IMR-90 (cell line): ENCODE data around the gene GALM. TPM values are rescaled to one million over a fixed set of nuclear protein-coding genes. Genes with fewer than 3 reads are reported as not detected.

ENCODE experiments used
- ATAC-seq: fragments of 200-7000 bp; cut with Tn5 transposase; 2 replicates; pipeline ENCODE4 v1.9.1; 2020; ENCODE audit warnings: low read depth, mild to moderate bottlenecking, moderate library complexity
- BruUV-seq: library from RNA; stranded (reverse); fragments of 400-500 nt; replicated peaks from 2 replicates; lab custom pipeline; 2021; lab: Mats Ljungman, UMichigan
- CTCF ChIA-PET: fragments of 300-600 bp; formaldehyde crosslinking; extraction: SDS; loops from one replicate; lab custom pipeline; 2021; ENCODE audit warnings: antibody characterized with exemption; lab: Yijun Ruan, JAX
- POLR2A ChIA-PET: fragments of 300-600 bp; sonication (Branson Sonifier 250); formaldehyde crosslinking; loops from one replicate; lab custom pipeline; 2022; ENCODE audit warnings: antibody characterized with exemption; ENCODE audit not compliant: unreplicated experiment; lab: Charles Lee
- DNase-seq: peaks from one replicate; pipeline ENCODE4 v3.0.0; 2013
- H2AFZ ChIP-seq: replicated peaks from 2 replicates; pipeline ENCODE3; 2013; ENCODE audit warnings: low read length, mild to moderate bottlenecking; ENCODE audit not compliant: poor library complexity
- H2AK5ac ChIP-seq: 2 replicates; pipeline ENCODE4 v1.6.1; 2013; ENCODE audit warnings: low read depth, low read length, inconsistent platforms
- H2AK9ac ChIP-seq: replicated peaks from 2 replicates; pipeline ENCODE3; 2013; ENCODE audit warnings: mild to moderate bottlenecking, low read depth, low read length, moderate library complexity; ENCODE audit not compliant: poor library complexity
- H2BK120ac ChIP-seq: 2 replicates; pipeline ENCODE4 v1.6.1; 2013; ENCODE audit warnings: low read depth, low read length, inconsistent platforms
- H2BK15ac ChIP-seq: 3 replicates; pipeline ENCODE4 v1.6.1; 2013; ENCODE audit warnings: low read depth, low read length, inconsistent platforms
- H2BK20ac ChIP-seq: 2 replicates; pipeline ENCODE4 v1.6.1; 2013; ENCODE audit warnings: low read depth, mild to moderate bottlenecking, inconsistent platforms, low read length, moderate library complexity
- H2BK5ac ChIP-seq: 2 replicates; pipeline ENCODE4 v1.6.1; 2013; ENCODE audit warnings: mild to moderate bottlenecking, low read depth, low read length, inconsistent platforms; ENCODE audit not compliant: poor library complexity, severe bottlenecking
- H3K14ac ChIP-seq: replicated peaks from 2 replicates; pipeline ENCODE4 v1.6.1; 2013; ENCODE audit warnings: low read depth, low read length, inconsistent platforms
- H3K18ac ChIP-seq: 2 replicates; pipeline ENCODE4 v1.6.1; 2013; ENCODE audit warnings: low read depth, low read length, control low read depth
- H3K23ac ChIP-seq: 2 replicates; pipeline ENCODE4 v1.6.1; 2013; ENCODE audit warnings: low read depth, low read length, inconsistent platforms
- H3K27ac ChIP-seq: 2 replicates; pipeline ENCODE4 v1.5.1; 2013; ENCODE audit warnings: mild to moderate bottlenecking, control low read depth, low read length; ENCODE audit not compliant: insufficient read depth
- H3K27me3 ChIP-seq: 2 replicates; pipeline ENCODE4 v1.6.1; 2013; ENCODE audit warnings: low read length; ENCODE audit not compliant: control insufficient read depth, insufficient read depth
- H3K36me3 ChIP-seq: 2 replicates; pipeline ENCODE4 v1.6.1; 2013; ENCODE audit warnings: low read length, mixed read lengths; ENCODE audit not compliant: control insufficient read depth, insufficient read depth
- H3K4ac ChIP-seq: 2 replicates; pipeline ENCODE4 v1.6.1; 2013; ENCODE audit warnings: low read depth, low read length, inconsistent platforms
- H3K4me1 ChIP-seq: 2 replicates; pipeline ENCODE4 v1.6.1; 2013; ENCODE audit warnings: low read length, mixed read lengths; ENCODE audit not compliant: control insufficient read depth, insufficient read depth
- H3K4me2 ChIP-seq: 2 replicates; pipeline ENCODE4 v1.6.1; 2013; ENCODE audit warnings: low read depth, mild to moderate bottlenecking, control low read depth, low read length, moderate library complexity
- H3K4me3 ChIP-seq: 2 replicates; pipeline ENCODE4 v1.5.1; 2013; ENCODE audit warnings: low read depth, mild to moderate bottlenecking, control low read depth, low read length, moderate library complexity; ENCODE audit not compliant: insufficient read depth
- H3K56ac ChIP-seq: 2 replicates; pipeline ENCODE4 v1.6.1; 2013; ENCODE audit warnings: low read length, inconsistent platforms; ENCODE audit not compliant: insufficient read depth; ENCODE audit errors: extremely low read depth
- H3K79me1 ChIP-seq, 2 experiments: 2 replicates each; pipeline ENCODE4 v1.6.1; 2013; ENCODE audit warnings: low read length in 2 of 2, inconsistent platforms in 1 of 2, low read depth in 1 of 2
- H3K9ac ChIP-seq: 2 replicates; pipeline ENCODE4 v1.6.1; 2013; ENCODE audit warnings: low read depth, low read length, control low read depth
- H3K9me1 ChIP-seq: 2 replicates; pipeline ENCODE4 v1.6.1; 2013; ENCODE audit warnings: low read length, inconsistent platforms; ENCODE audit not compliant: insufficient read depth
- H3K9me3 ChIP-seq: 2 replicates; pipeline ENCODE4 v1.6.1; 2013; ENCODE audit warnings: low read length; ENCODE audit not compliant: control insufficient read depth, insufficient read depth
- H4K20me1 ChIP-seq: 2 replicates; pipeline ENCODE4 v1.6.1; 2013; ENCODE audit warnings: low read length, inconsistent platforms; ENCODE audit not compliant: insufficient read depth
- H4K5ac ChIP-seq: 2 replicates; pipeline ENCODE4 v1.6.1; 2013; ENCODE audit warnings: mild to moderate bottlenecking, low read depth, low read length, control low read depth
- H4K8ac ChIP-seq, 2 experiments: 2 replicates each; pipeline ENCODE4 v1.6.1; 2013; ENCODE audit warnings: low read depth in 2 of 2, low read length in 2 of 2, control low read depth in 1 of 2, inconsistent platforms in 1 of 2
- H4K91ac ChIP-seq: 2 replicates; pipeline ENCODE4 v1.6.1; 2013; ENCODE audit warnings: low read depth, low read length, inconsistent platforms; ENCODE audit not compliant: insufficient read depth
- BHLHE40 ChIP-seq: fragments of 150-350 bp; IDR thresholded peaks from 2 replicates; pipeline ENCODE4 v1.6.1; 2016; ENCODE audit warnings: mild to moderate bottlenecking, low read depth, low read length
- CEBPB ChIP-seq: IDR thresholded peaks from 2 replicates; pipeline ENCODE4 v1.6.1; 2012; ENCODE audit warnings: low read depth, low read length, improper control_type of control experiment
- CHD1 ChIP-seq: IDR thresholded peaks from 2 replicates; pipeline ENCODE4 v1.6.1; 2012; ENCODE audit warnings: low read depth, low read length, improper control_type of control experiment
- FOS ChIP-seq: fragments of 150-350 bp; IDR thresholded peaks from 2 replicates; pipeline ENCODE4 v1.6.1; 2016; ENCODE audit warnings: low read depth, low read length
- MAFK ChIP-seq: IDR thresholded peaks from 2 replicates; pipeline ENCODE4 v1.6.1; 2012; ENCODE audit warnings: low read depth, low read length, improper control_type of control experiment
- MAZ ChIP-seq: IDR thresholded peaks from 2 replicates; pipeline ENCODE4 v1.6.1; 2012; ENCODE audit warnings: low read depth, mild to moderate bottlenecking, low read length, improper control_type of control experiment, moderate library complexity, borderline replicate concordance
- MXI1 ChIP-seq: IDR thresholded peaks from 2 replicates; pipeline ENCODE4 v1.6.1; 2012; ENCODE audit warnings: low read depth, mild to moderate bottlenecking, low read length, moderate library complexity, borderline replicate concordance
- NFE2L2 ChIP-seq: fragments of 150-350 bp; IDR thresholded peaks from 2 replicates; pipeline ENCODE4 v1.6.1; 2016; ENCODE audit warnings: low read depth, mild to moderate bottlenecking, low read length
- POLR2A ChIP-seq: IDR thresholded peaks from 2 replicates; pipeline ENCODE4 v1.6.1; 2012; ENCODE audit warnings: mild to moderate bottlenecking, low read depth, low read length
- RAD21 ChIP-seq: IDR thresholded peaks from 2 replicates; pipeline ENCODE4 v1.6.1; 2012; ENCODE audit warnings: low read length, improper control_type of control experiment
- RCOR1 ChIP-seq: IDR thresholded peaks from 2 replicates; pipeline ENCODE4 v1.6.1; 2012; ENCODE audit warnings: mild to moderate bottlenecking, low read length, improper control_type of control experiment; ENCODE audit not compliant: insufficient replicate concordance
- RFX5 ChIP-seq: IDR thresholded peaks from 2 replicates; pipeline ENCODE4 v1.8.0; 2012; ENCODE audit warnings: low read depth, mild to moderate bottlenecking, low read length, moderate library complexity
- SMC3 ChIP-seq: fragments of 150-350 bp; IDR thresholded peaks from 2 replicates; pipeline ENCODE4 v1.6.1; 2016; ENCODE audit warnings: low read depth, mild to moderate bottlenecking, antibody characterized with exemption, low read length, moderate library complexity
- WGBS, 2 experiments: methylation state at CpG; one replicate each; pipeline versions ENCODE4 v1.1.5 to v1.1.7; 2013; ENCODE audit warnings: missing lambda C conversion rate in 2 of 2; ENCODE audit not compliant: insufficient read length in 1 of 2; ENCODE audit errors: extremely low coverage in 2 of 2; 5-methylcytosine and 5-hydroxymethylcytosine counted together
- dilution Hi-C: fragments of 300-500 bp; cut with HindIII; formaldehyde crosslinking; loops from one replicate; pipeline ENCODE4 v1.14.3; 2018; ENCODE audit warnings: low sequenced_read_pairs; ENCODE audit not compliant: unreplicated experiment
- in situ Hi-C: fragments of 300-500 bp; cut with MboI; formaldehyde crosslinking; loops from 3 replicates; pipeline ENCODE4 v1.14.3; 2019; ENCODE audit warnings: low sequenced_read_pairs, inconsistent platforms, mixed read lengths
- intact Hi-C: fragments of 100-400 bp; cut with micrococcal nuclease; formaldehyde crosslinking; loops from 2 replicates; pipeline ENCODE4 v1.10.0; 2022
- polyA plus RNA-seq, 3 experiments: library from polyadenylated mRNA; depleted of rRNA; stranded (reverse); fragments of >200 nt; gene quantifications; 2 replicates each; pipeline ENCODE4 v1.2.3, GENCODE V29; 2012; ENCODE audit warnings: low replicate concordance in 1 of 3
- total RNA-seq: library from RNA; depleted of rRNA; stranded (reverse); fragments of >200 nt; gene quantifications from 2 replicates; pipeline ENCODE4 v1.2.3, GENCODE V29; 2012
- TF ChIP-seq, protein P1 (sequence below): fragments of 150-350 bp; IDR thresholded peaks from 2 replicates; pipeline ENCODE4 v1.6.1; 2016; ENCODE audit warnings: low read depth, mild to moderate bottlenecking, low read length, moderate library complexity, borderline replicate concordance
- TF ChIP-seq, protein P2 (sequence below): fragments of 150-350 bp; IDR thresholded peaks from 2 replicates; pipeline ENCODE4 v1.6.1; 2017; ENCODE audit warnings: mild to moderate bottlenecking, antibody characterized with exemption, low read length, low read depth
- TF ChIP-seq, protein P3 (sequence below): conservative IDR thresholded peaks from 2 replicates; pipeline ENCODE4 v1.5.1; 2012; ENCODE audit warnings: mild to moderate bottlenecking, low read depth, low read length, improper control_type of control experiment

GALM gene
- total and polyA plus RNA-seq, 2 of the 4 experiments (the other 2 are of a cell fraction) = 12.1 to 24.2 TPM

DNA sequence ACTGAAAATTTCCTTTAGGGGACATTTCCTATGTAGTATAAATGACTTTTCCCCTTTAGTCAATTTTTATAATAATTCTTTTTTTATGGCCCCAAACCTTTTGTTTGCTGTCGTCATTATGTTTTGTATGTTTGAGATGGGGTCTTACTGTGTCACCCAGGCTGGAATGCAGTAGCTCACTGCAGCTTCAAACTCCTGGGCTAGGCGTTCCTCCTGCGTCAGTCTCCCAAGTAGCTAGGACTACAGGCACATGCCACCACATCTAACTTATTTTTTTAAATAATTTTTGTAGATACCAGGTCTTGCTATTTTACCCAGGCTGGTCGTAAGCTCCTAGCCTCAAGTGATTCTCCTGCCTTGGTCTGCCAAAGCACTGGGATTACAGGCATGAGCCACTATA, 30.8 kb upstream of the GALM start:
- no TSS peak for BruUV-seq
- DNase-seq = no peak
- H3K9me3 ChIP-seq = peaks cover 1% of the 10 kb centered on the region; the same call in 1 of the 2 replicates
- WGBS, 2 experiments = no CpG with 5 or more reads among the region's 4 CpGs
- no peak overlapping the region for H2BK15ac ChIP-seq
- no peak for ATAC-seq
- in situ Hi-C loops = no loop called here
- H3K36me3 ChIP-seq = no peaks in the 10 kb centered on the region
- POLR2A ChIA-PET = no interaction called here
- H4K5ac ChIP-seq = no peak overlapping the region
- intact Hi-C loops = no loop called here
- no peak overlapping the region for H3K14ac ChIP-seq
- TF ChIP-seq POLR2A = no peak
- no peak for TF ChIP-seq RFX5
- no peak for TF ChIP-seq CHD1
- TF ChIP-seq CEBPB = no peak
- no peak for TF ChIP-seq BHLHE40
- no peak for TF ChIP-seq MAFK
- TF ChIP-seq, protein P1, sequence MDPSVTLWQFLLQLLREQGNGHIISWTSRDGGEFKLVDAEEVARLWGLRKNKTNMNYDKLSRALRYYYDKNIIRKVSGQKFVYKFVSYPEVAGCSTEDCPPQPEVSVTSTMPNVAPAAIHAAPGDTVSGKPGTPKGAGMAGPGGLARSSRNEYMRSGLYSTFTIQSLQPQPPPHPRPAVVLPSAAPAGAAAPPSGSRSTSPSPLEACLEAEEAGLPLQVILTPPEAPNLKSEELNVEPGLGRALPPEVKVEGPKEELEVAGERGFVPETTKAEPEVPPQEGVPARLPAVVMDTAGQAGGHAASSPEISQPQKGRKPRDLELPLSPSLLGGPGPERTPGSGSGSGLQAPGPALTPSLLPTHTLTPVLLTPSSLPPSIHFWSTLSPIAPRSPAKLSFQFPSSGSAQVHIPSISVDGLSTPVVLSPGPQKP = no peak
- no peak for TF ChIP-seq NFE2L2
- TF ChIP-seq MAZ = no peak
- no peak for TF ChIP-seq RCOR1
- TF ChIP-seq, protein P2, sequence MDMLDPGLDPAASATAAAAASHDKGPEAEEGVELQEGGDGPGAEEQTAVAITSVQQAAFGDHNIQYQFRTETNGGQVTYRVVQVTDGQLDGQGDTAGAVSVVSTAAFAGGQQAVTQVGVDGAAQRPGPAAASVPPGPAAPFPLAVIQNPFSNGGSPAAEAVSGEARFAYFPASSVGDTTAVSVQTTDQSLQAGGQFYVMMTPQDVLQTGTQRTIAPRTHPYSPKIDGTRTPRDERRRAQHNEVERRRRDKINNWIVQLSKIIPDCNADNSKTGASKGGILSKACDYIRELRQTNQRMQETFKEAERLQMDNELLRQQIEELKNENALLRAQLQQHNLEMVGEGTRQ = no peak
- TF ChIP-seq FOS = no peak
- TF ChIP-seq MXI1 = no peak
- no peak for TF ChIP-seq RAD21
- TF ChIP-seq, protein P3, sequence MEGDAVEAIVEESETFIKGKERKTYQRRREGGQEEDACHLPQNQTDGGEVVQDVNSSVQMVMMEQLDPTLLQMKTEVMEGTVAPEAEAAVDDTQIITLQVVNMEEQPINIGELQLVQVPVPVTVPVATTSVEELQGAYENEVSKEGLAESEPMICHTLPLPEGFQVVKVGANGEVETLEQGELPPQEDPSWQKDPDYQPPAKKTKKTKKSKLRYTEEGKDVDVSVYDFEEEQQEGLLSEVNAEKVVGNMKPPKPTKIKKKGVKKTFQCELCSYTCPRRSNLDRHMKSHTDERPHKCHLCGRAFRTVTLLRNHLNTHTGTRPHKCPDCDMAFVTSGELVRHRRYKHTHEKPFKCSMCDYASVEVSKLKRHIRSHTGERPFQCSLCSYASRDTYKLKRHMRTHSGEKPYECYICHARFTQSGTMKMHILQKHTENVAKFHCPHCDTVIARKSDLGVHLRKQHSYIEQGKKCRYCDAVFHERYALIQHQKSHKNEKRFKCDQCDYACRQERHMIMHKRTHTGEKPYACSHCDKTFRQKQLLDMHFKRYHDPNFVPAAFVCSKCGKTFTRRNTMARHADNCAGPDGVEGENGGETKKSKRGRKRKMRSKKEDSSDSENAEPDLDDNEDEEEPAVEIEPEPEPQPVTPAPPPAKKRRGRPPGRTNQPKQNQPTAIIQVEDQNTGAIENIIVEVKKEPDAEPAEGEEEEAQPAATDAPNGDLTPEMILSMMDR = no peak
- no peak for TF ChIP-seq SMC3
- CTCF ChIA-PET = interaction anchor here (0.6 kb wide), 1 partner anchor 405 kb away, joined by 3 read pairs; no protein-coding TSS in a partner anchor
- H3K4me2 ChIP-seq = no peak overlapping the region
- no peak overlapping the region for H3K4ac ChIP-seq
- H3K56ac ChIP-seq = no peak overlapping the region
- no peak overlapping the region for H2AFZ ChIP-seq
- no peaks in the 10 kb centered on the region for H4K20me1 ChIP-seq
- H3K9me1 ChIP-seq = no peaks in the 10 kb centered on the region
- no peaks in the 10 kb centered on the region for H3K27me3 ChIP-seq
- no peak overlapping the region for H2AK5ac ChIP-seq
- H2AK9ac ChIP-seq = no peak overlapping the region
- no peaks in the 10 kb centered on the region for H3K4me1 ChIP-seq
- H3K9ac ChIP-seq = no peak overlapping the region
- no peak overlapping the region for H3K18ac ChIP-seq
- no peaks in the 10 kb centered on the region for H3K79me1 ChIP-seq
- H4K91ac ChIP-seq = no peak overlapping the region
- H3K27ac ChIP-seq = no peak overlapping the region
- dilution Hi-C loops = no loop called here
- H4K8ac ChIP-seq = no peak overlapping the region
- no peak overlapping the region for H2BK20ac ChIP-seq
- H2BK5ac ChIP-seq = no peak overlapping the region
- no peak overlapping the region; the same call in 1 of the 2 replicates for H3K23ac ChIP-seq
- H3K4me3 ChIP-seq = no peak overlapping the region
- H2BK120ac ChIP-seq = no peak overlapping the region
